HEK293 (cell line): ENCODE data around the gene KPNA3.

Experiments
- IKZF3 ChIP-seq: fragments of 450-650 bp; IDR thresholded peaks from 2 replicates; pipeline ENCODE4 v1.5.0; 2018; ENCODE audit warnings: missing biosample characterization, mild to moderate bottlenecking, missing genetic modification characterization, moderate library complexity
- KLF16 ChIP-seq: fragments of 450-650 bp; formaldehyde crosslinking; IDR thresholded peaks from 2 replicates; pipeline ENCODE4 v1.5.1; 2017; ENCODE audit warnings: missing biosample characterization, missing genetic modification characterization
- MYNN ChIP-seq: fragments of 450-650 bp; formaldehyde crosslinking; IDR thresholded peaks from 2 replicates; pipeline ENCODE4 v1.5.1; 2016; ENCODE audit warnings: missing biosample characterization, missing genetic modification characterization, borderline replicate concordance
- SALL2 ChIP-seq: fragments of 450-650 bp; formaldehyde crosslinking; IDR thresholded peaks from 2 replicates; pipeline ENCODE4 v1.5.0; 2017; ENCODE audit warnings: missing biosample characterization, mild to moderate bottlenecking, missing genetic modification characterization, borderline replicate concordance
- YY1 ChIP-seq: fragments of 450-650 bp; formaldehyde crosslinking; IDR thresholded peaks from 2 replicates; pipeline ENCODE4 v1.5.1; 2018; ENCODE audit warnings: missing biosample characterization, missing genetic modification characterization
- ZNF354C ChIP-seq: fragments of 450-650 bp; formaldehyde crosslinking; IDR thresholded peaks from 2 replicates; pipeline ENCODE4 v1.5.1; 2016; ENCODE audit warnings: missing biosample characterization, missing genetic modification characterization, low read depth, borderline replicate concordance
- TF ChIP-seq, protein P1 (sequence below): fragments of 450-650 bp; formaldehyde crosslinking; IDR thresholded peaks from 2 replicates; pipeline ENCODE4 v1.5.1; 2016; ENCODE audit warnings: missing biosample characterization, missing genetic modification characterization
- TF ChIP-seq, protein P2 (sequence below): fragments of 450-650 bp; formaldehyde crosslinking; IDR thresholded peaks from 2 replicates; pipeline ENCODE4 v1.5.1; 2016; ENCODE audit warnings: missing biosample characterization, missing genetic modification characterization, borderline replicate concordance

DNA sequence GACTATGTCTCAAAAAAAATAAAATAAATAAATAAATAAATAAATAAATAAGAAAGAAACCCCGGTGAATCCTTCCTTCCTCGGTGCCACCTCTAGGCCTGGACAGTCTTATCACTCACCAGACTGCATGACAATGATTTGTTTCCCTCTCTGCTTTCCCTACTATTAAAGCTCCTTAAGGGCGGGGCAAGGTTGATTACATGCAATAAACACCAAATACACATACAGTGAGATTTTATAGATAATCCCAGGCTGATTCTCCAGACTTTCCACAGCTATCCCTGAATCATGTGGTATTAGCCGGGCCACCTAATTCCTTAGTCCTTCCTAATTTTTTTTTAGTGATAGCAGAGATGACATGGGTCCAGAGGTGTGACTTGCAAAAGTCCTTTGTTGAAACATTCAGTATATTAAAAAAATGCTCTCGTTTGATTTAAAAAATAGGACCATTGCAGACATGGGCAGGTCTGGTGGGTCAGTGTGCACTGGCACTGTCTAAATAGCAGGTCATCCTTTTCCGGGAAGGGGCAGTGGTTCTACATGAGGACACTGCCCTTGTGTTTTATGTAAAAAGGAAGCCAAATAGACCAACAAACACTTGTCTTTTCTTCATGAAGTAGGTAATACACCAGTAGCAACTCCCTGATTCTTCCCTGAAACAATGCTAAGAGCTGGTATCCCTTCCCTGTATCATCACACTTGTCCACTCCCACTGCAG is 115.7 kb downstream of the KPNA3 start:
- TF ChIP-seq YY1 (no peak), SALL2 (tag by site-specific recombination) (no peak), MYNN (tag by site-specific recombination) (no peak), KLF16 (tag by site-specific recombination) (no peak), IKZF3 (no peak), ZNF354C (tag by site-specific recombination) (no peak)
- TF ChIP-seq, protein P1, sequence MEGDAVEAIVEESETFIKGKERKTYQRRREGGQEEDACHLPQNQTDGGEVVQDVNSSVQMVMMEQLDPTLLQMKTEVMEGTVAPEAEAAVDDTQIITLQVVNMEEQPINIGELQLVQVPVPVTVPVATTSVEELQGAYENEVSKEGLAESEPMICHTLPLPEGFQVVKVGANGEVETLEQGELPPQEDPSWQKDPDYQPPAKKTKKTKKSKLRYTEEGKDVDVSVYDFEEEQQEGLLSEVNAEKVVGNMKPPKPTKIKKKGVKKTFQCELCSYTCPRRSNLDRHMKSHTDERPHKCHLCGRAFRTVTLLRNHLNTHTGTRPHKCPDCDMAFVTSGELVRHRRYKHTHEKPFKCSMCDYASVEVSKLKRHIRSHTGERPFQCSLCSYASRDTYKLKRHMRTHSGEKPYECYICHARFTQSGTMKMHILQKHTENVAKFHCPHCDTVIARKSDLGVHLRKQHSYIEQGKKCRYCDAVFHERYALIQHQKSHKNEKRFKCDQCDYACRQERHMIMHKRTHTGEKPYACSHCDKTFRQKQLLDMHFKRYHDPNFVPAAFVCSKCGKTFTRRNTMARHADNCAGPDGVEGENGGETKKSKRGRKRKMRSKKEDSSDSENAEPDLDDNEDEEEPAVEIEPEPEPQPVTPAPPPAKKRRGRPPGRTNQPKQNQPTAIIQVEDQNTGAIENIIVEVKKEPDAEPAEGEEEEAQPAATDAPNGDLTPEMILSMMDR (tag by site-specific recombination): no peak
- TF ChIP-seq, protein P2, sequence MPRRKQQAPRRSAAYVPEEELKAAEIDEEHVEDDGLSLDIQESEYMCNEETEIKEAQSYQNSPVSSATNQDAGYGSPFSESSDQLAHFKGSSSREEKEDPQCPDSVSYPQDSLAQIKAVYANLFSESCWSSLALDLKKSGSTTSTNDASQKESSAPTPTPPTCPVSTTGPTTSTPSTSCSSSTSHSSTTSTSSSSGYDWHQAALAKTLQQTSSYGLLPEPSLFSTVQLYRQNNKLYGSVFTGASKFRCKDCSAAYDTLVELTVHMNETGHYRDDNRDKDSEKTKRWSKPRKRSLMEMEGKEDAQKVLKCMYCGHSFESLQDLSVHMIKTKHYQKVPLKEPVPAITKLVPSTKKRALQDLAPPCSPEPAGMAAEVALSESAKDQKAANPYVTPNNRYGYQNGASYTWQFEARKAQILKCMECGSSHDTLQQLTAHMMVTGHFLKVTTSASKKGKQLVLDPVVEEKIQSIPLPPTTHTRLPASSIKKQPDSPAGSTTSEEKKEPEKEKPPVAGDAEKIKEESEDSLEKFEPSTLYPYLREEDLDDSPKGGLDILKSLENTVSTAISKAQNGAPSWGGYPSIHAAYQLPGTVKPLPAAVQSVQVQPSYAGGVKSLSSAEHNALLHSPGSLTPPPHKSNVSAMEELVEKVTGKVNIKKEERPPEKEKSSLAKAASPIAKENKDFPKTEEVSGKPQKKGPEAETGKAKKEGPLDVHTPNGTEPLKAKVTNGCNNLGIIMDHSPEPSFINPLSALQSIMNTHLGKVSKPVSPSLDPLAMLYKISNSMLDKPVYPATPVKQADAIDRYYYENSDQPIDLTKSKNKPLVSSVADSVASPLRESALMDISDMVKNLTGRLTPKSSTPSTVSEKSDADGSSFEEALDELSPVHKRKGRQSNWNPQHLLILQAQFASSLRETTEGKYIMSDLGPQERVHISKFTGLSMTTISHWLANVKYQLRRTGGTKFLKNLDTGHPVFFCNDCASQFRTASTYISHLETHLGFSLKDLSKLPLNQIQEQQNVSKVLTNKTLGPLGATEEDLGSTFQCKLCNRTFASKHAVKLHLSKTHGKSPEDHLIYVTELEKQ (tag by site-specific recombination): no peak
